Activated CD4-positive, CD25-positive, alpha-beta regulatory T cell (primary cell): ENCODE measurements around the gene NUP214.
"Not testable (repeated sequence)": the region's sequence is repeated elsewhere in the genome, so short reads cannot be mapped to it uniquely, and the experiment has no call there.

Experiments used
- DNase-seq, 4 experiments: peaks; one replicate each; lab custom pipeline; 2025; lab: John Stamatoyannopoulos, UW

NUP214 gene

GRCh38 chr9:131096269-131097125, 28.9 kb upstream of the NUP214 start, which contains the start of gene AIF1L:
Gene AIF1L, plus strand, starts transcription at chr9:131096531. Its CDS starts 99 bp downstream, at chr9:131096630.
- no peak for DNase-seq

GRCh38 chr9:131097126-131097947, 28.0 kb upstream of the NUP214 start:
- DNase-seq, result no peak

- no peak for DNase-seq
These were observed 27.5 kb upstream of the NUP214 start for GRCh38 chr9:131097948-131098278.

- no peak for DNase-seq
These were observed 26.8 kb upstream of the NUP214 start for GRCh38 chr9:131098391-131099101.

- no peak for DNase-seq
These were observed 26.2 kb upstream of the NUP214 start for GRCh38 chr9:131099102-131099606.

GRCh38 chr9:131099845-131100244, 25.5 kb upstream of the NUP214 start:
- not testable (repeated sequence) for DNase-seq

GRCh38 chr9:131100445-131100844, 24.9 kb upstream of the NUP214 start:
- no peak for DNase-seq

GRCh38 chr9:131101207-131101964, 24.0 kb upstream of the NUP214 start:
- DNase-seq, result no peak

- DNase-seq, result no peak
These were observed 22.4 kb upstream of the NUP214 start for GRCh38 chr9:131103024-131103423.

- no peak for DNase-seq
These were observed 21.9 kb upstream of the NUP214 start for GRCh38 chr9:131103535-131103934.

- no peak for DNase-seq
These were observed 21.2 kb upstream of the NUP214 start for GRCh38 chr9:131104016-131104740.

GRCh38 chr9:131105952-131106351, 19.4 kb upstream of the NUP214 start:
- DNase-seq, result no peak

GRCh38 chr9:131107760-131108159, 17.6 kb upstream of the NUP214 start:
- no peak for DNase-seq

- no peak for DNase-seq
These were observed 14.1 kb upstream of the NUP214 start for GRCh38 chr9:131111186-131111853.

GRCh38 chr9:131111854-131112311, 13.5 kb upstream of the NUP214 start:
- DNase-seq, result no peak

GRCh38 chr9:131112374-131113154, 12.8 kb upstream of the NUP214 start:
- DNase-seq, result no peak

GRCh38 chr9:131113655-131114054, 11.7 kb upstream of the NUP214 start:
- no peak for DNase-seq

GRCh38 chr9:131114084-131114535, 11.3 kb upstream of the NUP214 start:
- DNase-seq, result no peak

GRCh38 chr9:131115360-131115742, 10.0 kb upstream of the NUP214 start:
- not testable (repeated sequence) for DNase-seq
